OCI-M2 (cell line): Measurements from ENCODE around the gene ZBP1.
"Not testable (repeated sequence)": the region's sequence is repeated elsewhere in the genome, so short reads cannot be mapped to it uniquely, and the experiment has no call there.

Experiments
- DNase-seq: peaks from one replicate; lab custom pipeline; 2025; ENCODE audit not compliant: unreplicated experiment; lab: John Stamatoyannopoulos, UW

ZBP1 gene

DNA sequence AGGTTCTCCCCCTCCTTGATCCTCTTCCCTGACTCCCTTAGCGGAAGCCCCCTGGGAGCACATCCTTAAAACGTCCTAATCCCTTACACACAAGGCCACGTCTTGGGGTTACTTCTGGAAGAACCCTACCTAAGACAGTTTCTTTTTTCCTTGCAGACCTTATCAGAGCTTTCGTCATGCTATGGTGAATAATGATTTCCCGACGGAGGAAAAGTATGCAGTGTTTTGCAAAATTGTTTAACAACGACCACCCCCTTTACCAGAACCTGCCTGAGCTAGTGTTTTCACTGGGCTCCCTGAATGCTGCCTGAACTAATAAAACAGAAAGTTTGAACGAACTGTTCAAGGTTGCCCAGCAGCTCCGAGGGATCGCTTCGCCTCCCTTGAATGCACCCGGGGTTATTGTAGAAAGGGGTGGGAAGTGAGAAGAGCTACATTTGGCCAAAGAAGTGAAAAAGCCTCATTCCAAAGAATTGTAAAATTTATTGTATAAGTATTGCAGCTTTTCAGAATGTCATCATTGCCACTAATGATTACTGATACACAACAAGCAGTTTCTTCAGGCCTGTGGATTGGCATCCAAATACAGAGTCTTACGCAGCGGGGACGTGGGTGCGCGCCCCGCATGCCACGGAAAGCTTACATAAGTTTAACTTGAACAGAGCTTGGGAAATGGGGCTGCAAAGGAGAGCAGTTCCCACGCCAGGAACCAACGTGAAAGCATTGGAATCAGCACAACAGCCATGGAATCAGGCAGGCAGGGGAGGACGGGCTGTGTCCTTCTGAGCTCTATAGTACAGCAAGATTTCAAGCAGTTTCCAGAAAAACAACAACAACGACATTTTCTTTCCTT, 27.9 kb upstream of the ZBP1 start:
- DNase-seq: no peak

DNA sequence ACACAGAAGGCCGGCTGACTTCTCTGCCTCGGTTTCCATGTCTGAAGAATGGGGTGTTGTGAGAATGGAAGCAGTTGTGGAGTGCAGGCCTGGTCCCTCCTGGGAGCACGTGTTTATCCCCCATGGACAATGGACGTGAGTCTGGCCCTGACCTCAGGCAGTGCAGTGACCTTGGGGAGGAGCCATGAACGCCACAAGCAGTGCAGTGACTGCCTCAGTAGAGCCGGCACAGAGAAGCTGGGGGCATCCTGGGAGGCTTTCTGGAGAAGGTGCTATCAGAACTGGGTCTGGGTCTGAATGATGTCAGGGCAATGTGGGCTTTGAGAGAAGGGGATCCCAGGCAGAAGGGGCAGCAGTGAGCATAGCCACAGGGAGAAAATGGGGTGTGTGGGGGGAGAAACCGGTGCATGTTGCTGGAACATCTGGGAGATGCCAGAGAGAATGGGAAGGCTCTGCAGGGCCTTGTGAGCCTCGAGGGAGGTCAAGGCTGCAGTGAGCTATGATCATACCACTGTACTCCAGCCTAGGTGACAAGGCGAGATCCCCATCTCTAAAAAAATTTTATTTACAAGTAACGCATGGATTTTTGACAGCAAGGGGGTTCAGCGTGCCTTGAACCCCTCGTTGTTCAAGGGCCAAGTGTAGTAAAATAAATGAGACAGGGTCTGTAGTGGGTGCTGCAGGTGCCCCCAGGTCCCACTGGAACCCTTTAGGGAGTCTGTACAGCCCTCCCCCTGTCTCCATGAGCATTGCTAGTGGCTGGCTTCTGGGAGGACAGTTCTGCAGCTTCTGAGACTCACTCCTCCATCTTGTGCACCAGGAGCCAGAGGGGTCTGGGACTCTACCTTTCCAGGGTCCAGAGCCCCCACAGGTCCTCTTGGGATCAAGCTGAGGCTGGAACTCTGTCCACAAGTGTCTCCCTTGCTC, 27.0 kb upstream of the ZBP1 start:
- DNase-seq: no peak

DNA sequence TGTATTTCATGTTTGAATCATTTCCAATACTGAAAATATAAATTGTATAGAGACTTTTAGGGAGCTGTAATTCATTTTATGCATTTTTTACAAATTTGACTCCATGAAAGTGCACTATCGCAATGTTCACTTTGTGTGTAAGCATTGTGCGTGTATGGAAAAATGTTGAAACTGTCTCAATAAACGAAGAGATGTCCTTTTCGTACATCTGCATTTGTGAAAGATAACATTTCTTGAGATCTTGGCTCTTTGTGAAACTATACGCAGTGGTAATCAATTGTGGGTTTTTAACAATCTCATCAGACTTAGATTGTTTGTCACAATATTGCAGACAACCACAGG, 18.6 kb upstream of the ZBP1 start:
- no peak for DNase-seq

DNA sequence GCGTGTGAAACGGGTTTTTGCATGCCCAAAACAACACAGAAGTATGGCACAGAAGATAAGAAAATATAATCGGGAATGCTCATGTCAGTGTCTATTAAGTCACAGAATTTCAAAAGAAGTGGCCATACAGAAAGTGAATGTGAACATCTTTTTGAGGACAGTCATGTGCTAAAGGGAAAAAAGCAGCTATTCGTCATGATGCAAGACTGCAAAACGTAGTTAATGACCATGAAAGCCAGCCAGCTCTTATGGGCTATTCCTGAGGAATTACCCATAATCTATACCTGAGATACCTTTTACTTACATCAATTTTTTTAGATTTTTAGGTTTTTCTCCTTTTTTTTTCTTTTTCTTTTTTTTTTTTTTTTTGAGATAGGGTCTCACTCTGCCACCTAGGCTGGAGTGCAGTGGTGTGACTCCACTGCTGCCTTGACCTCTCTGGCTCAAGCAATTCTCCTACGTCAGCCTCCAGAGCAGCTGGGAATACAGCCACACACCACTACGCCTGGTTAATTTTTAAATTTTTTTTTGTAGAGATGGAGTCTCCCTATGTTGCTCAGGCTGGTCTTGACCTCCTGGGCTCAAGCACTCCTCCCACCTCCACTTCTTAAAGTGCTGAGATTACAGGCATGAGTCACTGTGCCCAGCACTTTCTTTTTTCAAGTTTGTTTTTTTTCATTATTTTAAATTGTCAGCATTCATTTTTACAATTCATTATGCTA, 18.1 kb upstream of the ZBP1 start:
- no peak for DNase-seq

DNA sequence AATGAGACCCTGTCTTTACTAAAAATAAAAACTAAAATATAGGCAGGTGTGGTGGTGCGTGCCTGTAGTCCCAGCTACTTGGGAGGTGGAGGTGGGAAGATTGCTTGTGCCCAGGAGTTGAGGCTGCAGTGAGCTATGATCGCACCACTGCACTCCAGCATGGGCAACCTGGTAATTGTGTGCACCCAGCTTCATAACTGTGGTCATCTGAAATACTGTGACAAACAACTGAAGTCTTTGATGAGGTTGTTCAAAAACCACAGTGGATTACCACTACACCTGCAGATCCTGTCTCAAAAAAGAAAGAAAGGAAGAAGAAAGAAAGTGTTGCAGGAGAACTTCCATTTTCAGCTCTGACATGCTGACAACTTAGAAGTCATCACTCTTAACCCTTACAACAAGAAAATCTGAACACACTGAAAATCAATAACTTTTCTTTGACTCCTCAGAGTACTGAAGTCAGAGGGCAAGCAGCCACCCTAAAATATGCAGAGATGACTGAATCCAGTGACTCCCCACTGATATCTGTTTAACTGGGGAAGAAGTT, 13.8 kb upstream of the ZBP1 start:
- DNase-seq: no peak

DNA sequence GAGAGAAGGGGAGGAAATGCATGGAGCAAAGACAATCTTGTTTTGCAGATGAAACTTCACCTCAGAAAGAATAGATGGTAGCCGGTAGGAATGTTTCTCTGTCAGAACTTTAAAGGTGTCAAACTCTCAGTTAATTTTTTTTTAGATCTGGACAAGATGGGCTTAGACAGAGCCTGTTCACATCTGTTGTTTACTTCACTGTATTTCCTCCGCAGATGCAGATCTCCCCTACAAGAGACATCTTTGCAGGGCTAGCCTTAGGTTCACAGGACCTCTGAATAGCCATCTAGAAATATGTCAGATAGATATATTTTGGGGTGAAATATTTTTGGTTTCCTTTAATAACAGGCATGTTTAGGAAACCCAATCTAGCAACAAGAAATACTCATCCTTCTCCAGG, 12.1 kb upstream of the ZBP1 start:
- no peak for DNase-seq

DNA sequence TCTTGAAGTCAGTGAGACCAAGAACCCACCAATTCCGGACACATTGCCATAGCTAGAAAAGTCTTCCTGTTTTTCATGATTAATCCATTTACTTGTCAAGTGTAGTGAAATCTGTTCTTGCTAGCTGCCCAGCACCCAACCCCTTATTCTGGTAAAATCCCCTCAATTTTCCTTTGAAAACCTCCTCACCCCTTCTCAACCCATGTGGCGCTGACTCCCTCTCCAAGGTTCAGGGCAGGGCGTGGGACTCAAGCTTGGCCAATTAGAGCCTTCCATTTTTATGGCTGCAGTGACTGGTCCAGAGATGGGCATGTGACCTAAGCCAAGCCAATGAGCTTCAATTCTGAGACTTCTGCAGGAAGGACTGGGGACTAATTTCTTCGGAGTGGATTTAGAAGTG, 9.8 kb upstream of the ZBP1 start:
- no peak for DNase-seq

DNA sequence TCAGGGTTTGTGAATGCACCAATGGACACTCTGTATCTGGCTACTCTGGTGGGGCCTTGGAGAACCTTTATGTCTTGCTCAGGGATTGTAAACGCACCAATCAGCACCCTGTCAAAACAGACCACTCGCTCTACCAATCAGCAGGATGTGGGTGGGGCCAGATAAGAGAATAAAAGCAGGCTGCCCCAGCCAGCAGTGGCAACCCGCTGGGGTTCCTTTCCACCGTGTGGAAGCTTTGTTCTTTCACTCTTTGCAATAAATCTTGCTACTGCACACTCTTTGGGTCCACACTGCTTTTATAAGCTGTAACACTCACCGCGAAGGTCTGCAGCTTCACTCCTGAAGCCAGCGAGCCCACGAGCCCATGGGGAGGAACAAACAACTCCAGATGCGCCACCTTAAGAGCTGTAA, 9.3 kb upstream of the ZBP1 start:
- not testable (repeated sequence) for DNase-seq

DNA sequence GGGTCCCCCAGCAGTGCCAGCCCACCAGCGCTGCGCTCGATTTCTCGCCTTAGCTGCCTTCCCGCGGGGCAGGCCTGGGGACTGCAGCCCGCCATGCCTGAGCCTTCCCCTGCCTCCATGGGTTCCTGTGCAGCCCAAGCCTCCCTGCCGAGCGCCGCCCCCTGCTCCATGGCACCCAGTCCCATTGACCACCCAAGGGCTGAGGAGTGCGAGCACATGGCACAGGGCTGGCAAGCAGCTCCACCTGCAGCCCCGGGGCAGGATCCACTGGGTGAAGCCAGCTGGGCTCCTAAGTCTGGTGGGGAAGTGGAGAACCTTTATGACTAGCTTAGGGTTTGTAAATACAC, 8.7 kb upstream of the ZBP1 start:
- DNase-seq: not testable (repeated sequence)

DNA sequence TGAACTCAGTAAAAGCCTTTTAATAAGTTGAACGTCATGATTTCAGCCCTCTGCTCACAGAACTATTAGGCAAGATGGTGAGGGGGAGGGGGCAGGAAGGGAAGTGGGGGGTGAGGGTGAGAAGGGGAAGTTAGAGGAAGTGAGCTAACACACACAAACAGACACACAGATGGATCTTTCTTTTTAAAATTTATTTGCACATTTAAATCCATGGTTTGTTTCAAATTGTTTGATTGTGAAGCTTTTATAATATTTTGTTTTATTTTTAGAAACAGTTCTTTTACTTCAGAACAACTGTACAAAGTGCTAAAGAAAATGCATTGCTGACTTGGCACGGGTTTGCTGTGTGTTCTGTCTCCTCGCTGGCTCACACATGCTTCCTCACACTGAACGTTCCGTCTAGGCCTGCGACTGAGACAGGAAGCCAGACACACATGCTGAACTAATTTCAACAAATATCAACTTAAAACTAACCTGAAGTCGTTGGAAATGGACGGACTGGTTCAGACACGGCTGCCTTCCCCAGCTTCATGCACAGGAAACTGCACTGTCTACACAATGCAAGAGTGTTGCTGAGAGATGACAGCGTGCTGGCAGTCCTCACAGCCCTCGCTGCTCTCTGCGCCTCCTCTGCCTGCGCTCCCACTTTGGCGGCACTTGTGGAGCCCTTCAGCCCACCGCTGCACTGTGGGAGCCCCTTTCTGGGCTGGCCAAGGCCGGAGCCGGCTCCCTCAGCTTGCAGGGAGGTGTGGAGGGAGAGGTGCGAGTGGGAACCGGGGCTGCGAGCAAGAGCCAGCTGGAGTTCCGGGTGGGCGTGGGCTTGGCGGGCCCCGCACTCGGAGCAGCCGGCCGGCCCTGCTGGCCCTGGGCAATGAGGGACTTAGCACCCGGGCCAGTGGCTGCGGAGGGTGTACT, 8.1 kb upstream of the ZBP1 start:
- DNase-seq: no peak

DNA sequence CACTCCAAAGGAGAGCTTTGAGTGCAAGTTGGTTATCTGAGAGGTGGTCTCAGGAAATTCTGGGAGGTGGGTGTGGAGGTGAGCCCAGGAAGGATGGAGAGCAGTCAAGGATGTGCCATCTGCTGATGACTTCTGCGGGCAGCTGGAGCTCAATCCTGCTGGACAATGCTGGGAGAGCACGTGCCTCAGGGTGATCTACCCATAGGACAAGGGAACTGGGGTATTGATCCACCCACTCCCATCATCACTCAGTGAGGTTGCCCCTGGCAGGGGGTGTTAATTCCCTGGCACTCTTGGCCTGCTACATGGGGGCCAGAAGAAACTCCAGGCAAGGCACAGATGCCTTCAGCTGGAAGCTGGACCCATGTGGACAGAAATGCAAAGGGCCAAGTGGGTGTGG, 7.1 kb upstream of the ZBP1 start:
- no peak for DNase-seq

DNA sequence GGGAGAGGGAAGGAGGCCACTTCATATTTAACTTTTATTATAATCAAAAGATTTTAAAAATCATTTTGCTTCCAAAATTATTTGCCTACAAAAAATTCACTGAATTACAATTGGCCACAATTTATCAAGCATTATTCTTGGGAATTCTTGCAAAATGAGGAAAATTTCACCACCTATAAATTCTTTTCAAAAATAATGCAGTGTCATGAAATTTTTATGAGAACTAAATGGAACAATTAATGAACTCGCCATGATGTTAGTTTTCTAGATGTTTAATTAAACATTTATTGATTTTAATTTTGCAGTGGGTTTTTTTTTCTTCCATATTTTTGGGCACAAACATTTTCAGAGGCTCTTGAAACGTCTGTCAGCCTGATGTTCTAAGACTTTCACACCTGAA, 5.8 kb upstream of the ZBP1 start:
- DNase-seq: no peak

DNA sequence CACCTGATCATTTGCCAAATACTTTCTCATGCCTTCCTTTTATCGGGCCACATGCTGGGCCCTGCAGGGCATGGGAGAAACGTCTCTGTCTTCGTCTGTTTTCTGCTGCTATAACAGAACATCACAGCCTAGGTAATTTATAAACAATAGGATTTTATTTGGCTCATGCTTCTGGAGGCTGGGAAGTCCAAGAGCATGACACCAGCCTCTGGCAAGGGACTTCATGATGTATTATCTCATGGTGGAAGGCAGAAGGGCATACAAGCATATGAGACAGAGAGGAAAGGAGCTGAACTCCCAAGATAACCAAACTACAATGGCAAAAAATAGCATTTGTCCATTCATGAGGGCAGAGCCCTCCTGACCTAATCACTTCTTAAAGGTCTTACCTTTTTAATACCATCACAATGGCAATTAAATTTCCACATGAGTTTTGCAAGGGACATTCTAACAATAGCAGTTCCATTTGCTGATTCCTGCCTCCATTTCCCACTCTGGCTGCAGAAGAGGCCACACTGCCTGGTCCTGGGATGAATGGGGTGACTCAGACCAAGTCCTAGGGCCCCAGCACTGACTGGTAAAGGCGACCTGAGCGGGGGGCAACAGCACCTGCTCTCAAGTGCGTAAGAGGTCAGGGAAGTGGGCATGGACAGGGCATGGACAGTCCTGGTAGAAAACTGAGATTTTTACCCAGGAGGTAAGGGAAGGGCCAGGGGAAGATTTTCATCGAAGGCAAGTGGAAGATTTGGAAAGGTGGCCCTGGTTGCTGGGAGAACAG, 5.1 kb upstream of the ZBP1 start:
- DNase-seq: no peak

DNA sequence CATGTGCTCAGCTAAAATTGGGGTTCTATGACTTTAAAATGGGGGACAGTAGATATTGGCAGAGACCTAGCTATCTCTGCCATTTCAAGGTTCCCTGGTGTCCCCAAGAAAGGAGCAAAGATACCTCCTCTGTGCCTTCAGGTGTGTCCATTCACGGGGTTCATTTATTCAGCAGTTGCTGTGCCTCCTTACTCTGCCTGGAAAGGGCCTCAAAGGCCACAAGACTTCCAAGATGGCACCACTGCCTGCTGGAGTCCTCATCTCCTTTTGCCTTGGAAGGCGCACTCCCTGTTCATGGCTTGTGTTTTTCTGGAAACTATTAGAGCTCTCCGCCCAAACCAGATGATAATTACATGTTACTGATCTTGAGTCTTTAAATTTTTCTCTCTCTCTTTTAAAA, 3.9 kb upstream of the ZBP1 start:
- no peak for DNase-seq

DNA sequence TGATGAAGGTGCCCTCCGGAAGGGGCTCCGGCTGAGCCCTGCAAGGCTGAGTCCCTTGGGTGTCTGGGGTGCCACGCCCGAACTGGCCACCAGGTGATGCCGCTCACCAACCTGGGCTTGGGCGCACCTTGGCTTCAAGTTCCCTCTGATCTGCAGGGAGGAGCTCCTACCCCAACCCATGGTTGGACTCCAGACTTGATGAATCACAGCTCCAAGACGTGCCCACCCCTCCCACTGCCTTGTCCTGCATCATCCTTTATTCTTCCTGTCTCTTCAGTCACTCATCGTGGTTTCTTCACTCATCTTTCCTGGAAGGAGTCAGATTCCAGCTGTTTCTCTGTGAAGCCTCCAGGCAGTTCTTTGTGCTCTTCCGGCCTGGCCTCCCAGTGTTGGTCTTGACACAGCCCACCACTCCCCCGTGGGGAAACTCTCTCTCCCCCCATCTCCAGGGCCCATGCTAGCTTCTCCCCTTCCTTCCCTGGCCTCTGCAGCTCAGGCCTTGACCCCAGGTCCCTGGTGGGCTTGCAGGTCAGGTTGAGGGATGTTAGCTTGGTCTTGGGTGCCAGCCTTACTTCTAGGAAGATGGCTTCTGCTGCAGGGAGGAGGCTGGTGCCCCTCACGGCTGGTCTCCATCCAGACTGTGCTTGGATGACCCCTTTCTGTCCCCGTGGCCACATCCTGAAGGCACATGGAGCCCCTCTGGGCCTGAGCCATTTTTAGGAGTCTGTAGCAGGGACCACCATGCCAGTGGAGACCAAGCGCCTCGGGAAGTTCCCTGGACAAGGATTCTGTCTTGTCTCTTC, 2.6 kb upstream of the ZBP1 start:
- no peak for DNase-seq

DNA sequence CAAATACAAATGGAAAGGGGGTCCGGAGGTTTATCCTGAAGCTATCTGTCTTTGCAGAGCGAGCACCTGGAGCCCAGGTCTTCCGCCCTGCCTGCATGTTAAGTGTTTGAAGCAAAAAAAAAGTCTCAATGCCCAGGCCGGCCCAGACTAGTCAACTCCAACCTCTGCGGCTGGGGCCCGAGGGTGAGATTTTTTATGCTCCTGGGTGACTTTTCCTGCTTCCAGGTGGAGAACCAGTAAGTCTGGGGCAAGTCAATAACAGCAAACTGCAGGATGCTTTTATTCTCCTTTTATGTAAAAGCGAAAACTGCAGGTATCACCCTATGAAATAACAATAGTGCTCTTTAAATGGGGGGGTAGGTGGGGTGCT, 2.0 kb upstream of the ZBP1 start:
- no peak for DNase-seq

DNA sequence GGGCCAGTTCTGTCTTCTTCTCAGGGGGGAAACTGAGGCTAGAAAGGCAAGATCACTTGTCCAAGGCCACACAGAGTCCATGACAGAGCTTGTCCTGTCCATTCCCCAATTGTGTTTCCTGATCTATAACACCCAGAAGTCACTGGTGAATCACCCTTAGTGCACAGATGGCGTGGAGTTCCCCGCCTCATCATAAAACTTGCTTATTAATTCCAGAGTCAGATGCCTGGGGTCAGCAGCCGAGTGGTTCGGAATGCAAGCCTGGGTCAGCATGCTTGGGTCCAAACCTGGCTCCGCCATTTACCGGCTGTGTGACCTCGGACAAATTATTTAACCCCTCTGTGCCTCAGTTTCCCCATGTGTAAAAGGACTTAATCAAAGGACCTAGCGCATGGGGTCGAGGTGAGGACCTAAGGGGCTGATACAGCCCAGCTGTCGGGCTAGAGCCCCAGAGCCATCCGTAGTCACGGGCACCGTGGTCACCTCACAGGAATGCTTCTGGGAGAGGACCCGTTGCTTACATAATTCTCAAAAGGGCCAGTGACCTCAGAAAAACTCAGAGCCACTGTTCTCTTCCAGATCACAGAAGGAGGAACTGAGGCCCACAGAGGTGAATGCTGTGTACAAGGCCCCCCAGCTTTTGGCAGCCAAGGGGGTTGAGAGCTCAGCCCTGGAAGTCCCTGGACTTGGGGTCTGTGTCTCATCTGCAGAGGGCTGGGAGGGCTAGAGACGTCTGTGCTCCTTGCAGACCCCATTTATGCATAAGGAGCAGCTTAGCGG, 1.4 kb upstream of the ZBP1 start:
- no peak for DNase-seq

DNA sequence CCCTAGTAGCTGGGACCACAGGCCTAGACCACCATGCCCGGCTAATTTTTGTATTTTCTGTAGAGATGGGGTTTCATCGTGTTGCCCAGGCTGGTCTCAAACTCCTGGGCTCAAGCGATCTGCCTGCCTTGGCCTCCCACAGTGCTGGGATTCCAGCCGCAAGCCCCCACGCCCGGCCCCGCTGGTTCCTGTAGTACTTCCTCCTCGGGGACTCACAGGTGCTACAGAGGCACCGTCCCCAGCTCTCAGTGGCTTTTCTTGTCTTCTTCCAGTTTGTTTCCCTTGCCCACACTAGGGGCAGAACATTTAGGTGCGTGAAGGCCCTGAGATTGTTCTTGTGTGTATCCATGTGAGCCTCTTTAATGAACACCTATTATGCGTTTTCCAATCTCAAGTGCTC, 773 bp upstream of the ZBP1 start:
- no peak for DNase-seq
